ENCODE data around the gene SLC25A1. TPM values are rescaled to one million over a fixed set of nuclear protein-coding genes. Genes with fewer than 3 reads are reported as not detected.
A peak's percentile ranks its signal among the peaks of the same experiment; 100 is the strongest.

SLC25A1 gene
- total RNA-seq (2014; rRNA removed; shearing (Covaris generic)) = 62.6 and 83.8 TPM in 2 replicates

DNA sequence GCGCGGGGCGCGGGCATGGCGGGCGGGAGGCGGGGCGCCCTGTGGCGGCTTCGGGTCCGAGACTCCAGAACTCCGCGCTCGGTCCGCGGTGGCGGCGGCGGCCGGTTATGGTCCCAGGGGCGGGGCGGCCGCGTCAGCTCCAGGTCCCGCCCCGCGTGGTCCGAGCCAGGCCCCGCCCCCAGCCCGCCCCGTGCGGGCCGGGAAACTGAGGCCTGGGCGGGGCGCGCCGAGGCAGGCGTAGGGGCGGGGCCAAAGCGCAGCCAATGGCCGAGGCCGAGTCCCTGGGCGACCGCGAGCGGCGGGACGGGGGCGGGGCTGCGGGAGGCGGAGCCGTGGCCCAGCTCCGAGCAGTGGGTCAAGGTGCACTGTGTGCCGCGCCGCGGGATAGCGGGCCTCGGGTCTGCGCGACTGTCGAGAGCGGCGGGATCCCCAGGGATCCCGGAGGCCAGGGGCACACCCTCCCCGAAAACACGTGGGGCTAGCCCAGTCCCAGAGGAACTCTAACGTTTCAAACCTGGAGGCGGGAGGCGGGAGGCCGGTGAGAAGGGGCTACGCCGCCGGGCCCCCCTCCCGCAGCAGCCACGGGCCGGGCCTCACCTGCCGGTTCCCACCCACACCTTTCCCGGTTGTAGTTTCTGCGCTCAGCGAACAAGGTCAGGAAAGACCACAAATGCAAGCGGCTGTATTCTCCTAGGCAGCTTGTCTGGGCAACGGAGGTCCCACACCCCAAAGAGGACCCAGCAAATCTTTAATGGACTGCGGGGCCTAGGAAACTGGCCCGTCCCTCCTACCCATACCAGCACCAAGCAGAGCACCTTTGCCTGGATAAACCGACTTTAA lies at the start of gene SLC25A1:
TSS of gene SLC25A1 (minus strand) at position 80 of the 840 bp plus-strand sequence. CDS start at position 17, 63 bp downstream.
- peak; percentile 44 for DNase-seq (ENCODE audit: low spot score)

DNA sequence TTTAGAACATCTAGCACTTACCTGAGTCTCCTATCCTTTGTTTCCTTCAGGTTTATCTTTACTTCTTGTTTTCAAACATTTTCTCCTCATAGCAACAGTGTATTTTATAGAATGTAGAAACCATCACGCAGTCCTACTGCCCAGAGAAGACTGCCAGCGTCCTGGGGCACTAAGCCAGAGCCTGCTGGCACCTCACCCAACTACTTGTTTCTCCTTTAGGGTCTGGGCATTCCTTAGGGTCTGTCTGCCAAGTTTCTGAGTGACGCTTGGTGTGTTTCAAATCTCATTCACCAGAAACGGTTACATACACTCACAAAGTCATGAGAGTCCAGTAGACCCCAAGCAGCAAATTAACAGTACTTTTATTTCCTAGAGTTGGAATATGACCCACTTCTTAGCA lies 49.6 kb upstream of the SLC25A1 start:
- DNase-seq (ENCODE audit: low spot score) = no peak

DNA sequence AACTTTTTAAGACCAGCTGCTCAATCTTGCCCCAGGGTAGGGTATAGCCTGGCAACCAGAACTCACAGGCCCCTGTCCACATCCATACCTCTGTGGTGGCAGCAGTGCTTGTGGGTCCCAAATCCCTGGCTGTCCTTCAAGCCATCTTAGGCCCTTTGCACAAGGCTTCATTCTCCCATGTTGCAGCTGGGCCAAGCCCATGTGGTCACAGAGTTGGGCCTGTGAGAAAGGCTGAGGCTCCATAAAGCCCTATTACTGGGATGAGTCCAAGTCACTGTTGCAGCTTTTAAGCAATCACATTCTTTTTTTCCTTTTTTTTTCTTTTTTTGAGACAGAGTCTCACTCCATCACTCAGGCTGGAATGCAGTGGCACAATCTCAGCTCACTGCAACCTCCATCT lies 47.9 kb upstream of the SLC25A1 start:
- DNase-seq (ENCODE audit: low spot score) = no peak

DNA sequence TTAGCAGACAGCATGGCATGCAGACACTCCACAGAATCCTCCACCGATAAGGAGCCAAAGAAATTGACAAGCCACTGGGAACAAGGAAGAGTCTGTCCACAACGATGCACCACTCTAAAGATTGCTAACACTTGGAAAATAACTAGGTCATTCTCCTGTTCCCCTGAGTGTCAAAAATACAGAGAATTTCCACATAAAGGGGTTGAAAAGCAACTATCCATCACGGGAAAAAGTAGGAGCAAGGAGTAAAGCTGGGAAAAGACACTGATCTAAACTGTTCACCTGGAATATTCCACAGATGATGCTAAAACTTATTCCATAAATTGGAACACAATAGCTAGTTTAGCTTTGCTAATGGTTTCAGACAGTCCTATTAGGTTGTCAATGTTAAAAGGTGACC lies 47.0 kb upstream of the SLC25A1 start:
- no peak for DNase-seq (ENCODE audit: low spot score)

GRCh38 chr22:19224985-19225384 lies 46.4 kb upstream of the SLC25A1 start:
- DNase-seq (ENCODE audit: low spot score) = no peak

DNA sequence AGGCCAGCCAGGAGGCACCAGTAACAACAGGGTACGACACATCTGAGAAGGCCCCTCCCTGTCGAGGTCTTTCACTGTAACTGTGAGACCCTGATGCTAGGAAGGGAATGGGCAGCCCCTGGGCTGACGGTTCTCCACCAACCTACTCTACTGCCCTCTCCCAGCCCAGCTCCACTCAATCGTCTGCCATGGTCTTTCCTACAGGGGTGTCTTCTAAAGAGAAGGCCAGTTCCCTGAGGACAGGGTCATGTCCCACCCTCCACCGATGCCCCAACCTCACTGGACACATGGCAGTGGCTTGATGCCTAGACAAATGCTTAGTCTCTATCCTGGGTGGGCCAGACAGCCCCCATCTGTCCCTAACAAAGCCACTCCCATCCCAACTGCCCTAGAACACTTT lies 46.0 kb upstream of the SLC25A1 start:
- no peak for DNase-seq (ENCODE audit: low spot score)

DNA sequence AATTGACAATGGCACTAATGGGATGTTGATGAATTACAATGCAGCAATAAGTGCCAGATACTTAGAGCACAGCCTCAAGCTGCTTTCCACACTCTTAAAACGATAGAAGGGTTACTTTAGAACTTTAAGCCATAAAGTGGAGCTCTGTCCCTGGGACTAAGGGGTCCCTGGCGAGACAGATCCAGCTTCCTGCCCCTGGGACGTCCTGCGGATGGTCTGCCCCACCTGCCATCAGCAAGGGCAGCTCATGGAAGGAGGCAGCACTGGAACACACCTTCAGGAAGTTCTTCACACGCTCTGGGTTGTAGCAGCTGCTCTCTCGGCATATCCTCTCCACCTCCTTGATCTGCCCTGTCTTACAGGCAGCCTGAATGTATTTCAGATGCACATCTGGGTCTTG lies 45.1 kb upstream of the SLC25A1 start:
- no peak for DNase-seq (ENCODE audit: low spot score)

DNA sequence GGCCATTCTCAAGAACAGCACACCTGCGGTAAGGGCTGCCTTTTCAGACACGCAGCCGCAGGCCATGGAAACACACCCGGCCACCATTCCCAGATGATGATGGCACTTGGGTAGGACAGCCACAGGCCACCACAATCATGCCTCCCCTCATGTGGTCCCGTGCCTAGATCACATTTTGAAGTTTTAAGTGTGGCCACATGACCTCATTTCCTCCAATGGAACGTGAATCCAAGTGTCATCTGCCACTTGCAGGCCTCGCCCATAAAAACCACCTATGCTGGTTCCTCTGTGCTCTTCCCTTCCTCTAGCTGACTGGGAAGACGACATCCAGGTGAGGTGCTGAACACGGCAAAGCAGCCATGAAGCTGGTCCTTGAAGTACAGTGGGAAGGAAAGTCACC lies 44.6 kb upstream of the SLC25A1 start:
- no peak for DNase-seq (ENCODE audit: low spot score)

DNA sequence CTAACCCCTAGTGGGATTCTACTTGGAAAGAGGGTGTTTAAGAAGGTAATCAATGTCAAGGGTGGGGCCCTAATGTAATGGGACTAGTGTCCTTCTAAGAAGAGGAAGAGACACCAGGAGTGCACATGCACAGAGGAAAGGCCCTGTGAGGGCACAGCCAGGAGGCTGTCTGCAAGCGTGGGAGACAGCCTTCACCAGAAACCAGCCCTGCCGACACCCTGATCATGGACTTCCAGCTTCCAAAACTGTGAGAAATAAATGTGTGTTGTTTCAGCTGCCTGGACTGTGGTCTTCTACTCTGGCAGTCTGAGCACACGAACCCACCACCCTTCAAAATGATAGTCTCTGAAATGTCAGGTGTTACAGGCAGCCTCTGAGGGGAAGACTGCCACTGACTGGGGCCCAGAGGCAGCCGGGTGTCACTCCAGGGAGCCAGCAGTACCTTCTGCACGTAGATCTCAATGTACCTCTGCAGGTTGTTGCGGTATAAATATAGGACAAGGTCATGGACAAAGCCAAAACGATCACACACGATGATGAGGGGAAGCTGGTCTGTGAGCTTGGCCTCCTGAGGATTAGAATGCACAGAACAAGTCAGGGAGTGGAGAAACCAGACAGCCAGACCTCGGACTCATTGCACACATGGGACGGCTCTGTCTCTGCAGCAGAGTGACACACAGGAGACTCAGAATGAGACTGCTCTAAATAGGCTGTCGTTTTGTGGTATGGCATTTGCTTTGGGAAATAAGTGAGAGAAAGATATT lies 43.9 kb upstream of the SLC25A1 start:
- DNase-seq (ENCODE audit: low spot score) = no peak

- no peak for DNase-seq (ENCODE audit: low spot score)
Observed at GRCh38 chr22:19220867-19221266, 42.3 kb upstream of the SLC25A1 start.

DNA sequence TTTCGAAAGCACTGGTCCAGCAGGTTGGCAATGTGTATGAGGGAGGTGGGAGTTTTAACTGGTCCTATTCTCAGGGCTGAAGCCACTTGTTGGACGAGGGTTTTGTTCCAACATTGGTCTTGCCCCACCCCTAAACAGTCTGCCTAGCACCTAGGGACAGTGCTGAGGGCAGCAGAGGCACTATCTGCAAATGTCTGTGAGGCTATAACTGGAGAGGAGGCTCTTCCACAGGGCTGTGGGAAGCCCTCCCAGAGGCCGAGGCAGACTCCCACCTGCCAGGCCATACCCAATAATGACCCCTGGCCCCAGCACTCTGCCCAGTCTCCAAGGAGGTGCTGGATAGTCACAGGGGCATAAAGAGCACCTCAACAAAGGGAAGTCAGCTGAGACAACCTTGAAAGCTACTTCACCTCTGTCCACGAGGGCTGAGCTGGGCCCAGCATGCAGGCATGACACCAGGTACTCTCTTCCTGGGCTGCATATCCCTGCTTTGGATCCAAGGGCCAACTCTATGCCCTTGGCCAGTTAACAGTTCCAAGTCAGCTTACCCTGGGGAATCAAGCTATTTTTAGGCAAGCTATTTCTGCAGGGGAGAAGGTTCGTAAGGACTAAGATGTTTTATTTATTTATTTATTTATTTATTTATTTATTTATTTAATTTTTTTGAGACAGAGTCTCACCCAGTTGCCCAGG lies 40.2 kb upstream of the SLC25A1 start:
- DNase-seq (ENCODE audit: low spot score) = no peak

- DNase-seq (ENCODE audit: low spot score) = no peak
Observed at GRCh38 chr22:19216579-19216978, 38.0 kb upstream of the SLC25A1 start.

DNA sequence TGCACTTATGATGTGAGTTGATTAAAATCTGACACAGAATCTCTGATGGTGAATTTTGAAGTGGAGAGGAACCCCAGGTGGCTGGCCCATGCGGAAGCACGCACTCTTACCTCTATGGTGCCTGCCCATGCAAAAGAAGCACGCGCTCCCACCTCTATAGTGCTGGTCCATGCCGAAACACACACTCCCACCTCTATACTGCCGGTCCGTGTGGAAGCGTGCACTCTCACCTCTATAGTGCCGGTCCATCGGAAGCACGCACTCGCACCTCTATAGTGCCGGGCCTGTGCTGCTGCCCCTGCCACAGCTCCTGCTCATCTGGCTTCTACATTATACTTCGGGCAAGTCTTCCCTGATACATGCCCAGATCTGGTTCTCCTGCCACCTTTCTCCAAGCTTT lies 36.8 kb upstream of the SLC25A1 start:
- DNase-seq (ENCODE audit: low spot score) = no peak

DNA sequence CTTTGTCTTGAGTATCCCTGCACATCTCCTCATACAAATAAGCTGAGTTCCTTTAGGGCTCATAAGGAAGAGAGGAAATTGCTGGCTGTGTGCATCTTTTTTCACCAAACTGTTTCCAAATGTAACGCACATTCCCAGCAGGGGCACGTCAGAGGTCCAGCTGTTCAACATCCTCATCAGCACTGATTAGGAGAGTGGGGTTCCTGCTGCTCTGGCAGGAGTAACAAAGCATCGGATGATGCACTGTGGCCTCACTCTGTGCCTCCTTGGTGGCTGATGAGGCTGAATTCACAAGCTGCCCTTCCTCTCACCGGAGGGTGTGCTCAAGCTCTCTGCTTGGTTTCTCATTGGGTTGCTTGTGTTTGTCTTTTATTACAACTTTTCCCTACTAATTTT lies 35.5 kb upstream of the SLC25A1 start:
- no peak for DNase-seq (ENCODE audit: low spot score)

- DNase-seq (ENCODE audit: low spot score) = no peak
Observed at GRCh38 chr22:19213442-19214077, 35.0 kb upstream of the SLC25A1 start.

GRCh38 chr22:19213001-19213400 lies 34.5 kb upstream of the SLC25A1 start:
- no peak for DNase-seq (ENCODE audit: low spot score)

DNA sequence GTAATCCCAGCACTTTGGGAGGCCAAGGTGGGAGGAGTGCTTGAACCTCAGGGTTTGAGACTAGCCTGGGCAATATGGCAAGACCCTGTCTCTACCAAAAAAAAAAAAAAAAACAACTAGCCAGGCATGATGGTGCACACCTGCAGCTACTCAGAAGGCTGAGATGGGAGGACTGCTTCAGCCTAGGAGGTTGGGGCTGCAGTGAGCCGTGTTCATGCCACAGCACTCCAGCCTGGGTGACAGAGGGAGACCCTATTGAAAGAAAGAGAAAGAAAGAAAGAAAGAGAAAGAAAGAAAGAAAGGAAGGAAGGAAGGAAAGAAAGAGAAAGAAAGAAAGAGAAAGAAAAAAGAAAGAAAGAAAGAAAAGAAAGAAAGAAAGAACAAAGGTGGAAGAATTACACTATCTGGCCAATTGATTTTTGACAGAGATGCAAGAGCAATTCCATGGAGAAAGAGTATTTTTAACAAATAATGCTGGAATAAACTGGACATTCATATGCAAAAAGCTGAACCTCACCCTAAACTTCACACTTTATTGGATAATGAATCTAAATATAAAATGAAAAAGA lies 33.9 kb upstream of the SLC25A1 start:
- DNase-seq (ENCODE audit: low spot score) = no peak

DNA sequence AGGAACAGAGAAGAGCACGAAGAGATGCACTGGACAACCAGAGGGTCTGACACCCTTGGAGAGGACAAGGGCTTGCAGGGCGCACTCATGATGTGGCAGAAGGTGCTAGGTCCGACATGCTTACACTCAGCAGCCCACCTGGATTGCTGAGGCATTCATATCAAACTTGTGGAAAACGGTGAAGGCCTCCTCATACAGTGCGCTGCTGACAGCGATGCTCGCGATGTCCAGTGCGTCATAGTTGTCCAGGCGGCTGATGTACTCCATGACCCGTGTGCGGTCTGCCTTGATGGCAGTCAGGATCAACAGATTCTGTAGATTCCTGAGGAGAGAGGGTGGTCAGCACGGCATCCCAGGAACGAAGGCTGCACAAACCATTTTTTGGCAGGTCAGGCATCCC lies 31.7 kb upstream of the SLC25A1 start:
- DNase-seq (ENCODE audit: low spot score) = no peak

DNA sequence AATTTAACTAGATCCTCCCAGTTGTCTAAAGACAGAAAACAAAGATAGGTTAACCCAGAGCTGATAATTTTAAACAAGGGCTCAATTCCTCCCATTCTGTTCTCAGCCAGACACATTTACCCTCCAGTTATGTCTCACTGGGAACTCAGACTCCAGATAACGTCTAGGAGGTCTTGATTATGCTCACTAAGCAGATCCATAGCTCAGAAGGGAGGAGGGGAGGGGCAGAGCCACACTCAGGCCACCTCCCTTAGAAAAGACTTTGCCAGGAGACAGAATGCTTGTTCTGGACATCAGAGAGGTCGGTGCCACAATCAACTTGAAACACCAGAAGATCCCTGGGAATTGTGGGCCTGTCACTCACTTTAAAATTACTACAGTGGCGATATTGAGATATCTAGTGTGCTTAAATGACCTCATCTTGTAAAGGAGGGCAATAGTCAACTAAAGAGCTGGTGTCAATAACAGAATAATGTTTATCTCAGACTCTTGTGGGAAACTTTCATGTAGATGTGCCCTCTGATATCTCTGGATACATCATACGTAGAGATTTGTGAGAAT lies 29.8 kb upstream of the SLC25A1 start:
- DNase-seq (ENCODE audit: low spot score) = no peak

GRCh38 chr22:19207884-19208283 lies 29.3 kb upstream of the SLC25A1 start:
- DNase-seq (ENCODE audit: low spot score) = no peak

- DNase-seq (ENCODE audit: low spot score) = no peak
Observed at GRCh38 chr22:19207401-19207808, 28.9 kb upstream of the SLC25A1 start.
